Measurements from ENCODE around the gene MED26. TPM values are rescaled to one million over a fixed set of nuclear protein-coding genes. Genes with fewer than 3 reads are reported as not detected.
A peak's percentile ranks its signal among the peaks of the same experiment; 100 is the strongest.

Gene MED26
- total and polyA plus RNA-seq, 2 of the 13 experiments (the other 11 are each of a cell fraction or from before 2014, with no cell fraction given) = 3.5 to 3.8 TPM

DNA sequence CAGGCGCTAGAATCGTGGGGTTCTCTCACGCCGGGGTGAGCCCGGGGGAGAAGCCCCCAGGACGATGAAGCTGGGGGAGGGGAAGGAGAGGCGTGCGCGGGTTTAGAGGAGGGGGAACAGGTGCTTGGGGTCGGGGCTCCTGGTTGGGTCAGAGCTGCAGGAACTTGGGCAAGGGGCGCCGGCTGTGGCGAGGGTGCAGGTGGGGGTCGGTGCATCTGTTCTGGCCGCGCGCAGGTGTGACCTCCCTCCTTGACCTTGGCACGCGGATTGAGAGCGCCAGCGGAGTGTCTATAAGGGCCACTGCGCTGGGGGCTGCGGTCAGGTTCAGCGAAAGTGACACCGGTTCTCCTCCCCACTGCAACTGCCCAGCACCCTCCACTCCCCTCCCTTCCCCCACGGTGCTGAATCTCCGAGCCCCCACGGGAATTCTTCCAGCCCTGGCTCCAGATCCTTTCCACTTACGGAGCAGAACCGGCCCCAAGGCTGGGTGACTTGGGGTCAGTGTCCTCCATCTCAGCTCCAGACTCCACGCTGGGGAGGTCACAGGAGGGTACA lies 33.6 kb upstream of the MED26 start (continued):
- TF ChIP-seq PPARG (CRISPR knock-in tag; conservative IDR thresholded peaks at IDR 0.05) (no peak), TCF7 (IDR thresholded peaks at IDR 0.05; ENCODE audit: low read depth) (no peak), AGO1 (IDR thresholded peaks at IDR 0.05; ENCODE audit: low read depth, low read length, poor library complexity, severe bottlenecking) (no peak), ZNF510 (CRISPR knock-in tag; IDR thresholded peaks at IDR 0.05; ENCODE audit: low read depth) (no peak), NCOA1 (CRISPR knock-in tag; IDR thresholded peaks at IDR 0.05) (no peak), NR2F6 (IDR thresholded peaks at IDR 0.05) (peak; percentile 39; the same call in 1 of the 2 replicates), NR2F6 (CRISPR knock-in tag; IDR thresholded peaks at IDR 0.05) (peak; percentile 63; the same call in 1 of the 2 replicates), ASH2L (IDR thresholded peaks at IDR 0.05; ENCODE audit: insufficient read length, low read depth, low read length) (no peak), ZNF709 (CRISPR knock-in tag; IDR thresholded peaks at IDR 0.05) (0 out of 2 replicates have a peak, but pooled peaks have one; percentile 54), GABPB1 (CRISPR knock-in tag; IDR thresholded peaks at IDR 0.05) (0 out of 2 replicates have a peak, but pooled peaks have one; percentile 15), ZNF235 (CRISPR knock-in tag; IDR thresholded peaks at IDR 0.05; ENCODE audit: borderline replicate concordance) (no peak), ZNF572 (CRISPR knock-in tag; IDR thresholded peaks at IDR 0.05) (no peak), PATZ1 (CRISPR knock-in tag; IDR thresholded peaks at IDR 0.05) (peak; percentile 19; the same call in 1 of the 2 replicates), HNRNPL (IDR thresholded peaks at IDR 0.05; ENCODE audit: low read depth, low read length) (no peak), CC2D1A (CRISPR knock-in tag; IDR thresholded peaks at IDR 0.05) (no peak), CBFB (CRISPR knock-in tag; IDR thresholded peaks at IDR 0.05) (no peak), TP53 (CRISPR knock-in tag; conservative IDR thresholded peaks at IDR 0.05) (no peak), EEA1 (CRISPR knock-in tag; IDR thresholded peaks at IDR 0.05; ENCODE audit: borderline replicate concordance) (no peak), ZNF629 (CRISPR knock-in tag; conservative IDR thresholded peaks at IDR 0.05) (no peak), REL (CRISPR knock-in tag; conservative IDR thresholded peaks at IDR 0.05) (no peak), ZNF839 (CRISPR knock-in tag; IDR thresholded peaks at IDR 0.05; ENCODE audit: borderline replicate concordance) (no peak), MAF1 (CRISPR knock-in tag; IDR thresholded peaks at IDR 0.05; ENCODE audit: borderline replicate concordance) (no peak)
- TF ChIP-seq, protein P1, sequence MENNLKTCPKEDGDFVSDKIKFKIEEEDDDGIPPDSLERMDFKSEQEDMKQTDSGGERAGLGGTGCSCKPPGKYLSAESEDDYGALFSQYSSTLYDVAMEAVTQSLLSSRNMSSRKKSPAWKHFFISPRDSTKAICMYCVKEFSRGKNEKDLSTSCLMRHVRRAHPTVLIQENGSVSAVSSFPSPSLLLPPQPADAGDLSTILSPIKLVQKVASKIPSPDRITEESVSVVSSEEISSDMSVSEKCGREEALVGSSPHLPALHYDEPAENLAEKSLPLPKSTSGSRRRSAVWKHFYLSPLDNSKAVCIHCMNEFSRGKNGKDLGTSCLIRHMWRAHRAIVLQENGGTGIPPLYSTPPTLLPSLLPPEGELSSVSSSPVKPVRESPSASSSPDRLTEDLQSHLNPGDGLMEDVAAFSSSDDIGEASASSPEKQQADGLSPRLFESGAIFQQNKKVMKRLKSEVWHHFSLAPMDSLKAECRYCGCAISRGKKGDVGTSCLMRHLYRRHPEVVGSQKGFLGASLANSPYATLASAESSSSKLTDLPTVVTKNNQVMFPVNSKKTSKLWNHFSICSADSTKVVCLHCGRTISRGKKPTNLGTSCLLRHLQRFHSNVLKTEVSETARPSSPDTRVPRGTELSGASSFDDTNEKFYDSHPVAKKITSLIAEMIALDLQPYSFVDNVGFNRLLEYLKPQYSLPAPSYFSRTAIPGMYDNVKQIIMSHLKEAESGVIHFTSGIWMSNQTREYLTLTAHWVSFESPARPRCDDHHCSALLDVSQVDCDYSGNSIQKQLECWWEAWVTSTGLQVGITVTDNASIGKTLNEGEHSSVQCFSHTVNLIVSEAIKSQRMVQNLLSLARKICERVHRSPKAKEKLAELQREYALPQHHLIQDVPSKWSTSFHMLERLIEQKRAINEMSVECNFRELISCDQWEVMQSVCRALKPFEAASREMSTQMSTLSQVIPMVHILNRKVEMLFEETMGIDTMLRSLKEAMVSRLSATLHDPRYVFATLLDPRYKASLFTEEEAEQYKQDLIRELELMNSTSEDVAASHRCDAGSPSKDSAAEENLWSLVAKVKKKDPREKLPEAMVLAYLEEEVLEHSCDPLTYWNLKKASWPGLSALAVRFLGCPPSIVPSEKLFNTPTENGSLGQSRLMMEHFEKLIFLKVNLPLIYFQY (CRISPR knock-in tag; IDR thresholded peaks at IDR 0.05; ENCODE audit: borderline replicate concordance) = no peak
- TF ChIP-seq, protein P2, sequence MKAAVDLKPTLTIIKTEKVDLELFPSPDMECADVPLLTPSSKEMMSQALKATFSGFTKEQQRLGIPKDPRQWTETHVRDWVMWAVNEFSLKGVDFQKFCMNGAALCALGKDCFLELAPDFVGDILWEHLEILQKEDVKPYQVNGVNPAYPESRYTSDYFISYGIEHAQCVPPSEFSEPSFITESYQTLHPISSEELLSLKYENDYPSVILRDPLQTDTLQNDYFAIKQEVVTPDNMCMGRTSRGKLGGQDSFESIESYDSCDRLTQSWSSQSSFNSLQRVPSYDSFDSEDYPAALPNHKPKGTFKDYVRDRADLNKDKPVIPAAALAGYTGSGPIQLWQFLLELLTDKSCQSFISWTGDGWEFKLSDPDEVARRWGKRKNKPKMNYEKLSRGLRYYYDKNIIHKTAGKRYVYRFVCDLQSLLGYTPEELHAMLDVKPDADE (CRISPR knock-in tag; IDR thresholded peaks at IDR 0.05) = no peak
- TF ChIP-seq, protein P3, sequence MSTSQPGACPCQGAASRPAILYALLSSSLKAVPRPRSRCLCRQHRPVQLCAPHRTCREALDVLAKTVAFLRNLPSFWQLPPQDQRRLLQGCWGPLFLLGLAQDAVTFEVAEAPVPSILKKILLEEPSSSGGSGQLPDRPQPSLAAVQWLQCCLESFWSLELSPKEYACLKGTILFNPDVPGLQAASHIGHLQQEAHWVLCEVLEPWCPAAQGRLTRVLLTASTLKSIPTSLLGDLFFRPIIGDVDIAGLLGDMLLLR (CRISPR knock-in tag; IDR thresholded peaks at IDR 0.05) = no peak
